HCT116 (cell line): ENCODE results near the gene S1PR3. TPM values are rescaled to one million over a fixed set of nuclear protein-coding genes. Genes with fewer than 3 reads are reported as not detected.

Source experiments
- ATAC-seq: fragments of 200-7000 bp; cut with Tn5 transposase; 2 replicates; pipeline ENCODE4 v1.9.1; 2020; ENCODE audit warnings: mild to moderate bottlenecking, moderate library complexity
- BruUV-seq: library from RNA; stranded (reverse); fragments of 400-500 nt; replicated peaks from 2 replicates; lab custom pipeline; 2021; lab: Mats Ljungman, UMichigan
- CTCF ChIA-PET: fragments of 300-600 bp; sonication (Branson Sonifier 250); formaldehyde crosslinking; loops from one replicate; lab custom pipeline; 2021; ENCODE audit warnings: antibody characterized with exemption; lab: Charles Lee
- POLR2A ChIA-PET: fragments of 300-600, 350-600 bp; sonication (Branson Sonifier 250); formaldehyde crosslinking; loops from one replicate; lab custom pipeline; 2021; ENCODE audit warnings: antibody characterized with exemption; lab: Charles Lee
- RAD21 ChIA-PET, 2 experiments: fragments of 300-600 bp; sonication (Branson Sonifier 250); formaldehyde crosslinking; loops; one replicate each; lab custom pipeline; 2023; ENCODE audit warnings: low total read pairs in 2 of 2; ENCODE audit not compliant: uncharacterized antibody in 2 of 2, unreplicated experiment in 2 of 2, low non-redundant PET in 1 of 2; lab: Charles Lee
- DNase-seq: peaks from one replicate; pipeline ENCODE4 v3.0.0-alpha.2; 2010; ENCODE audit warnings: low read depth, low spot score
- H2AFZ ChIP-seq: fragments of 200-600 bp; shearing (Covaris generic), sonication (generic); 2 replicates; pipeline ENCODE4 v1.6.1; 2017; ENCODE audit warnings: low read depth, mixed run types, mixed read lengths, antibody characterized with exemption, low read length; ENCODE audit not compliant: poor library complexity, severe bottlenecking
- H3K27ac ChIP-seq: 2 replicates; pipeline ENCODE4 v1.5.1; 2012; ENCODE audit warnings: low read depth, low read length
- H3K27me3 ChIP-seq: fragments of 200-600 bp; sonication (generic); 2 replicates; pipeline ENCODE4 v1.6.1; 2016; ENCODE audit warnings: mixed run types, low read length, mixed read lengths; ENCODE audit not compliant: insufficient read depth
- H3K36me3 ChIP-seq, 2 experiments: fragments of 200-500 bp in 1 of 2; fragments of 200-600 bp in 1 of 2; sonication (Bioruptor generic) in 1 of 2; sonication (generic) in 1 of 2; 2 replicates each; pipeline versions ENCODE4 v1.5.1 to v1.6.1; 2014 to 2016; ENCODE audit warnings: low read length in 2 of 2, inconsistent platforms in 1 of 2, mixed read lengths in 1 of 2, mixed run types in 1 of 2; ENCODE audit not compliant: insufficient read depth in 2 of 2, control insufficient read depth in 1 of 2
- H3K4me1 ChIP-seq, 2 experiments: fragments of 200-600 bp in 1 of 2; sonication (generic) in 1 of 2; 2 replicates each; pipeline versions ENCODE4 v1.5.1 to v1.6.1; 2012 to 2017; ENCODE audit warnings: low read length in 2 of 2, inconsistent platforms in 1 of 2, mild to moderate bottlenecking in 1 of 2, mixed read lengths in 1 of 2, mixed run types in 1 of 2, moderate library complexity in 1 of 2; ENCODE audit not compliant: insufficient read depth in 2 of 2, control insufficient read depth in 1 of 2
- H3K4me2 ChIP-seq: fragments of 200-600 bp; sonication (generic); 2 replicates; pipeline ENCODE4 v1.6.1; 2017; ENCODE audit warnings: mixed run types, low read length, mixed read lengths
- H3K4me3 ChIP-seq, 2 experiments: fragments of 200-600 bp in 1 of 2; sonication (generic) in 1 of 2; replicated peaks in 1 of 2; 2 replicates each; pipeline ENCODE4 v1.5.1; 2011 to 2016; ENCODE audit warnings: low read length in 2 of 2, control low read depth in 1 of 2, low read depth in 1 of 2, mild to moderate bottlenecking in 1 of 2, mixed read lengths in 1 of 2, mixed run types in 1 of 2
- H3K79me2 ChIP-seq: fragments of 200-600 bp; sonication (generic); 2 replicates; pipeline ENCODE4 v1.6.1; 2017; ENCODE audit warnings: mild to moderate bottlenecking, mixed run types, low read length, moderate library complexity, mixed read lengths; ENCODE audit not compliant: insufficient read depth
- H3K9ac ChIP-seq: fragments of 200-600 bp; sonication (generic); 2 replicates; pipeline ENCODE4 v1.6.1; 2016; ENCODE audit warnings: low read length, mixed read lengths
- H3K9me2 ChIP-seq: fragments of 200-600 bp; sonication (generic), shearing (Covaris generic); 2 replicates; pipeline ENCODE4 v1.6.1; 2017; ENCODE audit warnings: mixed run types, mild to moderate bottlenecking, moderate library complexity; ENCODE audit not compliant: insufficient read depth
- H3K9me3 ChIP-seq, 2 experiments: fragments of 200-500 bp in 1 of 2; fragments of 200-600 bp in 1 of 2; sonication (Bioruptor generic) in 1 of 2; sonication (generic) in 1 of 2; 2 replicates each; pipeline ENCODE4 v1.6.1; 2014 to 2017; ENCODE audit warnings: low read length in 2 of 2, mixed read lengths in 2 of 2, inconsistent platforms in 1 of 2, low read depth in 1 of 2, mild to moderate bottlenecking in 1 of 2, mixed run types in 1 of 2, moderate library complexity in 1 of 2; ENCODE audit not compliant: control insufficient read depth in 1 of 2, insufficient read depth in 1 of 2
- H4K20me1 ChIP-seq: fragments of 200-600 bp; sonication (generic), shearing (Covaris generic); 2 replicates; pipeline ENCODE4 v1.6.1; 2017; ENCODE audit warnings: mixed run types, mild to moderate bottlenecking, moderate library complexity; ENCODE audit not compliant: insufficient read depth
- CBX3 ChIP-seq: IDR thresholded peaks from 2 replicates; pipeline ENCODE4 v1.6.1; 2012; ENCODE audit warnings: low read depth
- CEBPB ChIP-seq: IDR thresholded peaks from 2 replicates; pipeline ENCODE4 v1.6.1; 2012; ENCODE audit warnings: low read depth
- EGR1 ChIP-seq: IDR thresholded peaks from 2 replicates; pipeline ENCODE4 v1.6.1; 2012; ENCODE audit warnings: low read depth
- ELF1 ChIP-seq: IDR thresholded peaks from 2 replicates; pipeline ENCODE4 v1.6.1; 2012; ENCODE audit warnings: low read depth, borderline replicate concordance
- EZH2phosphoT487 ChIP-seq: fragments of 200-600 bp; IDR thresholded peaks from 2 replicates; pipeline ENCODE4 v1.6.1; 2018; ENCODE audit warnings: antibody characterized with exemption, borderline replicate concordance
- FOSL1 ChIP-seq: IDR thresholded peaks from 2 replicates; pipeline ENCODE4 v1.6.1; 2012; ENCODE audit warnings: low read depth
- JUND ChIP-seq: IDR thresholded peaks from 2 replicates; pipeline ENCODE4 v1.6.1; 2012
- POLR2A ChIP-seq: IDR thresholded peaks from 2 replicates; pipeline ENCODE4 v1.7.0; 2011; ENCODE audit warnings: borderline replicate concordance; ENCODE audit not compliant: insufficient read depth, insufficient read length; ENCODE audit errors: extremely low read depth
- POLR2AphosphoS5 ChIP-seq: IDR thresholded peaks from 2 replicates; pipeline ENCODE4 v1.6.1; 2011; ENCODE audit warnings: mild to moderate bottlenecking, low read depth, low read length, moderate library complexity
- SIN3A ChIP-seq: IDR thresholded peaks from 2 replicates; pipeline ENCODE4 v1.6.1; 2012; ENCODE audit warnings: low read depth
- SP1 ChIP-seq: IDR thresholded peaks from 2 replicates; pipeline ENCODE4 v1.6.1; 2012; ENCODE audit warnings: low read depth
- SRF ChIP-seq: IDR thresholded peaks from 2 replicates; pipeline ENCODE4 v1.6.1; 2012; ENCODE audit warnings: low read depth
- TCF7L2 ChIP-seq: IDR thresholded peaks from 2 replicates; pipeline ENCODE4 v1.7.0; 2011; ENCODE audit warnings: borderline replicate concordance, inconsistent platforms; ENCODE audit not compliant: insufficient read depth, insufficient read length; ENCODE audit errors: extremely low read depth
- YY1 ChIP-seq: IDR thresholded peaks from 2 replicates; pipeline ENCODE4 v1.6.1; 2011; ENCODE audit warnings: low read length, low read depth, moderate library complexity, mild to moderate bottlenecking; ENCODE audit not compliant: insufficient replicate concordance; ENCODE audit errors: extremely low read depth
- ZFX ChIP-seq: fragments of 450-650 bp; IDR thresholded peaks from 2 replicates; pipeline ENCODE4 v1.6.1; 2017
- intact Hi-C: fragments of 100-400 bp; cut with micrococcal nuclease; formaldehyde crosslinking; loops from 2 replicates; pipeline ENCODE4 v1.10.0; 2022
- total RNA-seq: library from RNA; stranded (reverse); gene quantifications from one replicate; pipeline ENCODE4 v1.2.1, GENCODE V29; 2021; ENCODE audit not compliant: unreplicated experiment
- TF ChIP-seq, protein P1 (sequence below), 3 experiments: fragments of 200-600 bp in 1 of 3; sonication (generic) in 1 of 3; IDR thresholded peaks in 2 of 3; conservative IDR thresholded peaks in 1 of 3; 2 replicates each; pipeline ENCODE4 v1.5.1; 2012 to 2017; ENCODE audit warnings: low read depth in 2 of 3, low read length in 2 of 3, antibody characterized with exemption in 1 of 3, borderline replicate concordance in 1 of 3, control low read depth in 1 of 3, mild to moderate bottlenecking in 1 of 3, mixed read lengths in 1 of 3, mixed run types in 1 of 3, moderate library complexity in 1 of 3; ENCODE audit not compliant: insufficient read depth in 1 of 3
- TF ChIP-seq, protein P2 (sequence below): IDR thresholded peaks from 2 replicates; pipeline ENCODE4 v1.6.1; 2012
- TF ChIP-seq, protein P3 (sequence below): IDR thresholded peaks from 2 replicates; pipeline ENCODE4 v1.6.1; 2012; ENCODE audit warnings: low read depth
- TF ChIP-seq, protein P4 (sequence below): IDR thresholded peaks from 2 replicates; pipeline ENCODE4 v1.6.1; 2011; ENCODE audit warnings: mild to moderate bottlenecking, low read length, moderate library complexity; ENCODE audit not compliant: insufficient replicate concordance; ENCODE audit errors: extremely low read depth
- TF ChIP-seq, protein P5 (sequence below): IDR thresholded peaks from 2 replicates; pipeline ENCODE4 v1.6.1; 2012

Gene S1PR3
- total RNA-seq, 1 experiment from 2014 or later = 0.07 TPM

DNA sequence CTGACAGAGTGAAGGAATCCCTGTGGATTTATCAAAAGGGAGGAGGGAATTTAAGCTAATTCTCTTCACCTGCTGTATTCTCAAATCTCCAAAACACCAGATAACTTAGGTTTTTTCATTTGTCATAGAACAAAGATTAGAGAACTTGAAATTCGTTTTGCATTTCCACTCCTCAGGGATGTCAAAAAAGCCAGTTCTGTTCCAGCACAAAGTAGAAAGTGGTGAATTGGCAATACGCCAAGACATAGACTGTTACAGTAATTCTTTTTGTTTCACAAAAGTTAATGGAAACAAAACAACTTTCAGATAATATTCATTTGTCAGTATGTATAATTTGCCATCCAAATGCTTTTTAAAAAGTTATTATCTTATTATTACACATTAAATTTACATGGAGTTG, 15.0 kb downstream of the S1PR3 start:
- CTCF ChIA-PET = no interaction called here
- Histone ChIP-seq H3K4me1 (peaks cover 0 to 1% of the 10 kb centered on the region in 2 experiments; a peak in 1 of 4 replicates), H3K9ac (no peak overlapping the region), H3K4me3 (no peak overlapping the region), H2AFZ (no peak overlapping the region), H3K9me2 (no peaks in the 10 kb centered on the region), H4K20me1 (no peaks in the 10 kb centered on the region), H3K79me2 (no peaks in the 10 kb centered on the region), H3K27ac (no peak overlapping the region), H3K27me3 (peaks cover 12% of the 10 kb centered on the region), H3K36me3 (no peaks in the 10 kb centered on the region), H3K9me3 (no peaks in the 10 kb centered on the region), H3K4me2 (no peak overlapping the region)
- intact Hi-C loops = loop anchor here (10.0 kb wide), 3 partner anchors 281 to 1321 kb away; no protein-coding TSS in a partner anchor
- POLR2A ChIA-PET = no interaction called here
- no TSS peak for BruUV-seq
- no peak for DNase-seq
- RAD21 ChIA-PET = no interaction called here
- no peak for ATAC-seq
- TF ChIP-seq TCF7L2 (no peak), SRF (no peak), POLR2A (no peak), YY1 (no peak), EZH2phosphoT487 (no peak), FOSL1 (no peak), SP1 (no peak), ZFX (no peak), CEBPB (no peak), SIN3A (no peak), ELF1 (no peak), POLR2AphosphoS5 (no peak), JUND (no peak), CBX3 (no peak), EGR1 (no peak)
- TF ChIP-seq, protein P1, sequence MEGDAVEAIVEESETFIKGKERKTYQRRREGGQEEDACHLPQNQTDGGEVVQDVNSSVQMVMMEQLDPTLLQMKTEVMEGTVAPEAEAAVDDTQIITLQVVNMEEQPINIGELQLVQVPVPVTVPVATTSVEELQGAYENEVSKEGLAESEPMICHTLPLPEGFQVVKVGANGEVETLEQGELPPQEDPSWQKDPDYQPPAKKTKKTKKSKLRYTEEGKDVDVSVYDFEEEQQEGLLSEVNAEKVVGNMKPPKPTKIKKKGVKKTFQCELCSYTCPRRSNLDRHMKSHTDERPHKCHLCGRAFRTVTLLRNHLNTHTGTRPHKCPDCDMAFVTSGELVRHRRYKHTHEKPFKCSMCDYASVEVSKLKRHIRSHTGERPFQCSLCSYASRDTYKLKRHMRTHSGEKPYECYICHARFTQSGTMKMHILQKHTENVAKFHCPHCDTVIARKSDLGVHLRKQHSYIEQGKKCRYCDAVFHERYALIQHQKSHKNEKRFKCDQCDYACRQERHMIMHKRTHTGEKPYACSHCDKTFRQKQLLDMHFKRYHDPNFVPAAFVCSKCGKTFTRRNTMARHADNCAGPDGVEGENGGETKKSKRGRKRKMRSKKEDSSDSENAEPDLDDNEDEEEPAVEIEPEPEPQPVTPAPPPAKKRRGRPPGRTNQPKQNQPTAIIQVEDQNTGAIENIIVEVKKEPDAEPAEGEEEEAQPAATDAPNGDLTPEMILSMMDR (IDR thresholded peaks at IDR 0.05 in 2 of 3, conservative IDR thresholded peaks at IDR 0.05 in 1 of 3; ENCODE audit: borderline replicate concordance in 1 of 3, insufficient read depth in 1 of 3, low read depth in 2 of 3, low read length in 2 of 3) = no peak
- TF ChIP-seq, protein P2, sequence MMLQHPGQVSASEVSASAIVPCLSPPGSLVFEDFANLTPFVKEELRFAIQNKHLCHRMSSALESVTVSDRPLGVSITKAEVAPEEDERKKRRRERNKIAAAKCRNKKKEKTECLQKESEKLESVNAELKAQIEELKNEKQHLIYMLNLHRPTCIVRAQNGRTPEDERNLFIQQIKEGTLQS = no peak
- TF ChIP-seq, protein P3, sequence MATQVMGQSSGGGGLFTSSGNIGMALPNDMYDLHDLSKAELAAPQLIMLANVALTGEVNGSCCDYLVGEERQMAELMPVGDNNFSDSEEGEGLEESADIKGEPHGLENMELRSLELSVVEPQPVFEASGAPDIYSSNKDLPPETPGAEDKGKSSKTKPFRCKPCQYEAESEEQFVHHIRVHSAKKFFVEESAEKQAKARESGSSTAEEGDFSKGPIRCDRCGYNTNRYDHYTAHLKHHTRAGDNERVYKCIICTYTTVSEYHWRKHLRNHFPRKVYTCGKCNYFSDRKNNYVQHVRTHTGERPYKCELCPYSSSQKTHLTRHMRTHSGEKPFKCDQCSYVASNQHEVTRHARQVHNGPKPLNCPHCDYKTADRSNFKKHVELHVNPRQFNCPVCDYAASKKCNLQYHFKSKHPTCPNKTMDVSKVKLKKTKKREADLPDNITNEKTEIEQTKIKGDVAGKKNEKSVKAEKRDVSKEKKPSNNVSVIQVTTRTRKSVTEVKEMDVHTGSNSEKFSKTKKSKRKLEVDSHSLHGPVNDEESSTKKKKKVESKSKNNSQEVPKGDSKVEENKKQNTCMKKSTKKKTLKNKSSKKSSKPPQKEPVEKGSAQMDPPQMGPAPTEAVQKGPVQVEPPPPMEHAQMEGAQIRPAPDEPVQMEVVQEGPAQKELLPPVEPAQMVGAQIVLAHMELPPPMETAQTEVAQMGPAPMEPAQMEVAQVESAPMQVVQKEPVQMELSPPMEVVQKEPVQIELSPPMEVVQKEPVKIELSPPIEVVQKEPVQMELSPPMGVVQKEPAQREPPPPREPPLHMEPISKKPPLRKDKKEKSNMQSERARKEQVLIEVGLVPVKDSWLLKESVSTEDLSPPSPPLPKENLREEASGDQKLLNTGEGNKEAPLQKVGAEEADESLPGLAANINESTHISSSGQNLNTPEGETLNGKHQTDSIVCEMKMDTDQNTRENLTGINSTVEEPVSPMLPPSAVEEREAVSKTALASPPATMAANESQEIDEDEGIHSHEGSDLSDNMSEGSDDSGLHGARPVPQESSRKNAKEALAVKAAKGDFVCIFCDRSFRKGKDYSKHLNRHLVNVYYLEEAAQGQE = no peak
- TF ChIP-seq, protein P4, sequence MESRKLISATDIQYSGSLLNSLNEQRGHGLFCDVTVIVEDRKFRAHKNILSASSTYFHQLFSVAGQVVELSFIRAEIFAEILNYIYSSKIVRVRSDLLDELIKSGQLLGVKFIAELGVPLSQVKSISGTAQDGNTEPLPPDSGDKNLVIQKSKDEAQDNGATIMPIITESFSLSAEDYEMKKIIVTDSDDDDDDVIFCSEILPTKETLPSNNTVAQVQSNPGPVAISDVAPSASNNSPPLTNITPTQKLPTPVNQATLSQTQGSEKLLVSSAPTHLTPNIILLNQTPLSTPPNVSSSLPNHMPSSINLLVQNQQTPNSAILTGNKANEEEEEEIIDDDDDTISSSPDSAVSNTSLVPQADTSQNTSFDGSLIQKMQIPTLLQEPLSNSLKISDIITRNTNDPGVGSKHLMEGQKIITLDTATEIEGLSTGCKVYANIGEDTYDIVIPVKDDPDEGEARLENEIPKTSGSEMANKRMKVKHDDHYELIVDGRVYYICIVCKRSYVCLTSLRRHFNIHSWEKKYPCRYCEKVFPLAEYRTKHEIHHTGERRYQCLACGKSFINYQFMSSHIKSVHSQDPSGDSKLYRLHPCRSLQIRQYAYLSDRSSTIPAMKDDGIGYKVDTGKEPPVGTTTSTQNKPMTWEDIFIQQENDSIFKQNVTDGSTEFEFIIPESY = no peak
- TF ChIP-seq, protein P5, sequence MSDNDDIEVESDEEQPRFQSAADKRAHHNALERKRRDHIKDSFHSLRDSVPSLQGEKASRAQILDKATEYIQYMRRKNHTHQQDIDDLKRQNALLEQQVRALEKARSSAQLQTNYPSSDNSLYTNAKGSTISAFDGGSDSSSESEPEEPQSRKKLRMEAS = no peak
